ENCODE data around the gene RAVER1.

DNA sequence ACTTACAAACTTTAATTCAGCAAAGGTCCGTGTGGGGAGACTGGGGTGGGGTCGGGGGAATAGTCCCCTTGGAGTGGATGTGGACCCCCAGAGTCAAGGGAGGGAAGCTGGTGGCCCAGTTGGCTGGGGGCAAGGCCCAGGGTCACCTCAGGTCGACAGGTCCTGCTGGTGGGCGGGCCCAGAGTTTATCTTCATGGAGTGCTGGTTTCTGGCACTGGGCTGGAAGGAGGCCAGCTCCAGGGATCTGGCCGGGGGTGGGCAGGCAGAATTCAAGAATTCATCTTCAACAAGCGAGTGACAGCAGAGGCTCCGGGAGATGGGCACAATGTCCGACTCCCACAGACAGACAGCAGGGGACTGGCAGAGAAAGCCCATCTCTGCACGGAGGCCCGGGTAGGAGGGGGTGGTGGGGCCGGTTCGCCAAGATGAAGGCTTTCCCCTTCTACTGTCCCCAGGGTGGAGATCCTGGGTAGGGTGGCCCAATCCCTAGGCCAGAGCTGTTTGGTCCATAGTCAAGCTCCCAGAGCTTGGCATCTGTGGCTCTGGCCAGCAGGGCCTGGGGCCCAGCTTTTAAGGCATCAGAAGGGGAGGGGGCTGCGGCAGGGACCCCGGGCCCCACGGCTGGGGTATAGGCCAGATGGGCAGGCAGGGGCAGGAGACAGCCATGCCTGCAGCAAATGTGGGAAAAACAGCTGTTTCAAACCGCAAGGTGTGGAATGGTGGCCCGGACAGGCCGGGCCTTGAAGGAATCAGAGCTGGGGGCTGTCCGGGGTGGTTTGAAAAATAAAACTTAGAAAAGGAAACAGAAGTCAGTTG, 16.9 kb downstream of the RAVER1 start:
- TF ChIP-seq, protein P1, sequence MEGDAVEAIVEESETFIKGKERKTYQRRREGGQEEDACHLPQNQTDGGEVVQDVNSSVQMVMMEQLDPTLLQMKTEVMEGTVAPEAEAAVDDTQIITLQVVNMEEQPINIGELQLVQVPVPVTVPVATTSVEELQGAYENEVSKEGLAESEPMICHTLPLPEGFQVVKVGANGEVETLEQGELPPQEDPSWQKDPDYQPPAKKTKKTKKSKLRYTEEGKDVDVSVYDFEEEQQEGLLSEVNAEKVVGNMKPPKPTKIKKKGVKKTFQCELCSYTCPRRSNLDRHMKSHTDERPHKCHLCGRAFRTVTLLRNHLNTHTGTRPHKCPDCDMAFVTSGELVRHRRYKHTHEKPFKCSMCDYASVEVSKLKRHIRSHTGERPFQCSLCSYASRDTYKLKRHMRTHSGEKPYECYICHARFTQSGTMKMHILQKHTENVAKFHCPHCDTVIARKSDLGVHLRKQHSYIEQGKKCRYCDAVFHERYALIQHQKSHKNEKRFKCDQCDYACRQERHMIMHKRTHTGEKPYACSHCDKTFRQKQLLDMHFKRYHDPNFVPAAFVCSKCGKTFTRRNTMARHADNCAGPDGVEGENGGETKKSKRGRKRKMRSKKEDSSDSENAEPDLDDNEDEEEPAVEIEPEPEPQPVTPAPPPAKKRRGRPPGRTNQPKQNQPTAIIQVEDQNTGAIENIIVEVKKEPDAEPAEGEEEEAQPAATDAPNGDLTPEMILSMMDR (conservative IDR thresholded peaks at IDR 0.05; ENCODE audit: low read length), result no peak
- no peak for TF ChIP-seq EZH2phosphoT487 (IDR thresholded peaks at IDR 0.05; ENCODE audit: borderline replicate concordance)

Measured in Loucy (cell line).